C1 segment of cervical spinal cord (tissue), 14 donors: ENCODE measurements around the gene GATM.

Experiments
- DNase-seq, 14 donors: peaks; one replicate each; lab custom pipeline; 2025; lab: John Stamatoyannopoulos, UW

Gene GATM, protein sequence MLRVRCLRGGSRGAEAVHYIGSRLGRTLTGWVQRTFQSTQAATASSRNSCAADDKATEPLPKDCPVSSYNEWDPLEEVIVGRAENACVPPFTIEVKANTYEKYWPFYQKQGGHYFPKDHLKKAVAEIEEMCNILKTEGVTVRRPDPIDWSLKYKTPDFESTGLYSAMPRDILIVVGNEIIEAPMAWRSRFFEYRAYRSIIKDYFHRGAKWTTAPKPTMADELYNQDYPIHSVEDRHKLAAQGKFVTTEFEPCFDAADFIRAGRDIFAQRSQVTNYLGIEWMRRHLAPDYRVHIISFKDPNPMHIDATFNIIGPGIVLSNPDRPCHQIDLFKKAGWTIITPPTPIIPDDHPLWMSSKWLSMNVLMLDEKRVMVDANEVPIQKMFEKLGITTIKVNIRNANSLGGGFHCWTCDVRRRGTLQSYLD

DNA sequence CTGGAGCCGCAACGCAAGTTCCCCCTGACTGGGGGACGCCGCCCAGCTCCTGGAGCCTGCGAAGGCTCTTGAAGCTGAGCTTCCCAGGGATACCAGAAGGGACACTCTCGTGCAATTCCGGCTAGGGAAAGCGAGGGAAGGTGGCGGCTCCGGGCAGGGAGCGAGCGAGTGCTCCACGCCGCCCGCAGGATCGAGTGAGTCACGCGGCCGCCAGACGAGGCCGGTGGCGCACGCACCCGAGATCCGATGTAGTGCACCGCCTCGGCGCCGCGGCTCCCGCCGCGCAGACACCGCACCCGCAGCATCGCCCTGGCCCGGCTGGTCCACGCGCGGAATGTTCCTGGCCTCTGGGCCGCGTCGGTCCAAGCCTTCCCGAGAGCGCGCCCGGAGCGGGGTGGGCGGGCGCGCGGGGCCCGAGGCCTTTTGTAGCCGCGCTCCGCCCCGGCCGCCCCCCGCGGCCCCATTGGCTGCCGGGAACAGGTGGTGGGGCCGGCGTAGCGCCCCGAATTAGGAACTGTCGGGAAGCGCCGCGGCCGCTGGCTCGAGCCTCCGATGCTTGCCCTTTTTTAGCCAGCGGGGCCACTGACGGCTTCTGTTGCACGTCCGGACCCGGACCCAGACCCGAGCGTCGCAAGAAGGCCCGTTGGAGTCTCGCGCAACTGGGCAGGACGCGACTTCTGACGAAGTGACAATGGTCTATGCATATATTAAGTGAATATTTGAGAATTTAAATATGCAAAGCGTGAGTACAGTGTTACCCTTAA, at the start of gene GATM:
Gene GATM (minus strand): TSS at position 396 of the 764 bp plus-strand sequence. CDS start 91 bp downstream, at position 305.
- DNase-seq, result peak in 13 of 14 donors; percentile 45 to 93 (median 83)

DNA sequence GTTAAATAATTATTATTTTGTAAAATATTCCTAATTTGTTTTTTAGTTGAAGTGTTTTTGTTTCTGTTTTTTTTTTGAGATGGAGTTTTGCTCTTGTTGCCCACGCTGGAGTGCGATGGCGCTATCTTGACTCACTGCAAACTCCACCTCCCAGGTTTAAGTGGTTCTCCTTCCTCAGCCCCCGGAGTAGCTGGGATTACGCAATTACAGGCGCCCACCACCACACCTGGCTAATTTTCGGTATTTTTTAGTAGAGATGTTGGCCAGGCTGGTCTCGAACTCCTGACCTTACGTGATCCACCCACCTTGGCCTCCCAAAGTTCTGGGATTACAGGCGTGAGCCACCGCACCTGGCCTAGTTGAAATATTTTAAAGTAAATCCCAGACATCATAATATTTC, 48.7 kb upstream of the GATM start:
- DNase-seq, result no peak

DNA sequence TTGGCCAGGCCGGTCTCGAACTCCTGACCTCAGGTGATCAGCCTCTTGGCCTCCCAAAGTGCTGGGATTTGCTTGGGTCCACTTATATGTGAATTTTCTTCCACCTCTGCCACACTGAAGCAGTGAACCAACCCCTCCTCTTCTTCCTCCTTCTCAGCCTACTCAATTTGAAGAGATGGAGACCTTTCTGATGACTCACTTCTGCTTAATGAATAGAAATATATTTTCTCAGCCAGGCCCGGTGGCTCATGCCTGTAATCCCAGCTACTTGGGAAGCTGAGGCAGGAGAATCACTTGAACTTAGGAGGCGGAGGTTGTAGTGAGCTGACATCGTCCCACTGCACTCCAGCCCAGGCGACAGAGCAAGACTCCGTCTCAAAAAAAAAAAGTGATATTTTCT, 46.8 kb upstream of the GATM start:
- DNase-seq, result no peak

DNA sequence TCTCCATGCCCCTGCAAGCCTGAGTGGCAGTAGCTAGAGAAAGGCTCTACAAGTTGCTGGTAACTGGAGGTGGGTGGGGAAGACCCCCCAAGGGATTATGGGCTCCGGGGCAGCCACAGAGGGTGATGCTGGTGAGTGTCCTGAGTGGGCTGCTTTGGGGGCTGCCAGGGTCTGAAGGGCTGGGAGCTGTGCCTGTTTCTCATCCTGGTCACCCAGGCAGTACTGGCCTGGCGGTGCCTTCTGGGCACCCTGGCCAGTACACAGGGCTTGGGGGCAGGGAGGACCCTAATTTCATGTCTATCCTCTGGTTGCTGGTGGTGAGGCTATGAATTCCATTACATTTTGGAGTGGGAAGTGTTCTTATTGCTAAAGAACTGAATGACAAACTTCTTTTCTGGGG, 46.1 kb upstream of the GATM start:
- DNase-seq, result no peak

DNA sequence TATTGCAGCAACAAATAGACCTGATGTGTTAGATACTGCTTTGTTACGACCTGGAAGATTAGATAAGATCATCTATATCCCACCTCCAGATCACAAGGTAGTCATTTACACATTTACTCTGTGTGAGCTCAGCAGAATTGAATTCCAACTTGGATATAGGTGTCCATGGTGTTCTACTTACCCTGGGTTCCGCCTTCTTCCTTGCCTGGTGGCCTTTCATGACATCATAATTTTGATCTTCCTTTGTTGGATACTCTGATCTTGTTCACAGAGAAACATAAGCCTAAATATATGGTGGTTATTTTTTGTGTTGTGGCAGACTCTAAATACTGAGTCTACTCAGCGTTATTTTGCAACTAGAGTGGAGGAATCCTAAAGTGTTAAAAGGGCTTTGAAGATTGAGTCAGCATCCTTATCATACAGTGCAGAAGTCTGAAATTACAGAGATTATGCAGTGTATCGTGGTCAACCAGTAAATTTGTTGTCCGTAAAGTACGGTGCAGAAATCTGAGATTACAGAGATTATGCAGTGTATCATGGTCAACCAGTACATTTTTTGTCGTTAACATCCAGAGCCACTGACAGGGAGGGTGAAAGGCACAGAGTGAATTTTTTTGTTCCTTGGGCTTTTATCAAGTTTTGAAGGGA, 39.1 kb upstream of the GATM start:
- no peak for DNase-seq

DNA sequence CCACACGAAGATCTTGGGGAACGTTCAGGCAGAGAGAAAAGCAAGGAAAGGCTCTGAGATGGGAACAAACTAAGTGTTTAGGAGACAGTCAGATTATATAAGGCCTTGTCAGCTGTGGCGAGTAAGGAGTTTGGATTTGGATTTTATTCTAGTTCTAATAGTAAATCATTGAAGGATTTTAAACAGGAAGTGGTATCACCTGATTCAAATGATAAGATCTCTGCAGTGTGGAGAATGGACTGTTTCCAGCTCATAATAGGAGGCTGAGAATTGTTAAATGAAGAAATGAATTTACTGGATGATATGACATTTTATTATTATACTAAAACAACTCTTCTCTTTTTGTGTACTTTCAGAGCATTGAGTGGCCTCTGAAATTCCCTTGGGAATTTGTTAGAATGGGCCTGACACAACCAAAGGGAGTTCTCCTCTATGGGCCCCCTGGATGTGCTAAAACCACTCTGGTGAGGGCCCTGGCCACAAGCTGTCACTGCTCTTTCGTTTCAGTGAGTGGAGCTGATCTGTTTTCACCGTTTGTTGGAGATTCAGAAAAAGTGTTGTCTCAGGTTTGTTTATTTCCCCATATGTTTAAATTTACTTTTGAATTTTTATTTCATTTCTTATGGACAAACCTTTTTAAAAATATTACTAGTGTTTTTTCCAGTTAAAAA, 36.0 kb upstream of the GATM start:
- DNase-seq, result no peak

DNA sequence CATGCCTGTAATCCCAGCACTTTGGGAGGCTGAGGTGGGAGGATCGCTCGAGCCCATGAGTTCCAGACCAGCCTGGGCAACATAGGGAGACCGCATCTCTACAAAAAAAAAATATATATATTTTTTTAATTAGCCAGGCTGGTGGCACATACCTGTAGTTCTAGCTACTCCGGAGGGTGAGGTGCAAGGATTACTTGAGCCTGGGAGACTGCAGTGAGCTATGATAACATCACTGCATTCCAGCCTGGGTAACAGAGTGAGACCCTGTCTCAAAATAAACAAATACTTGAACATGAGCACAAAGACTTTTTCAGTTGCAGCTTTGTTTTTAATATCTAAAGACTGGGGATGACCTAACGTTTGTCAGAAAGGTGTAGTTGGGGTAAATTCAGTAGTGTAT, 31.3 kb upstream of the GATM start:
- no peak for DNase-seq

DNA sequence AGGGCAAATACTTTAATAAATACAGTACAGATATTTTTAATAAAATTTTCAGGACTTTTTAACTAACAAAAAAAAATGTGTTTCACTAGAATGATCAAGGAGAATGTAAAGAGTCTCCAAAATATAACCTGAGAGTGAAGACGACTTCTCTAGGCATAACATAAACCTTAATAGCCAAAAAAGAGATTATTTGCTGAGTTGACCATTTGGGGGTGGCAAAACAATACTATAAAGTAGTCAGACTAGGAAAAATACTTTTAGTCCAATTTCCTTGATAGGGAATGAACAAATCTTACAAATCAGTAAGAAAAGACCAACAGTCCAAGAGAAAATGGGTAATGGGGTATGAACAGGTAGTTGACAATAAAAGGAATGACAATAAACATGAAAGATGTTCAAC, 29.4 kb upstream of the GATM start:
- no peak for DNase-seq

DNA sequence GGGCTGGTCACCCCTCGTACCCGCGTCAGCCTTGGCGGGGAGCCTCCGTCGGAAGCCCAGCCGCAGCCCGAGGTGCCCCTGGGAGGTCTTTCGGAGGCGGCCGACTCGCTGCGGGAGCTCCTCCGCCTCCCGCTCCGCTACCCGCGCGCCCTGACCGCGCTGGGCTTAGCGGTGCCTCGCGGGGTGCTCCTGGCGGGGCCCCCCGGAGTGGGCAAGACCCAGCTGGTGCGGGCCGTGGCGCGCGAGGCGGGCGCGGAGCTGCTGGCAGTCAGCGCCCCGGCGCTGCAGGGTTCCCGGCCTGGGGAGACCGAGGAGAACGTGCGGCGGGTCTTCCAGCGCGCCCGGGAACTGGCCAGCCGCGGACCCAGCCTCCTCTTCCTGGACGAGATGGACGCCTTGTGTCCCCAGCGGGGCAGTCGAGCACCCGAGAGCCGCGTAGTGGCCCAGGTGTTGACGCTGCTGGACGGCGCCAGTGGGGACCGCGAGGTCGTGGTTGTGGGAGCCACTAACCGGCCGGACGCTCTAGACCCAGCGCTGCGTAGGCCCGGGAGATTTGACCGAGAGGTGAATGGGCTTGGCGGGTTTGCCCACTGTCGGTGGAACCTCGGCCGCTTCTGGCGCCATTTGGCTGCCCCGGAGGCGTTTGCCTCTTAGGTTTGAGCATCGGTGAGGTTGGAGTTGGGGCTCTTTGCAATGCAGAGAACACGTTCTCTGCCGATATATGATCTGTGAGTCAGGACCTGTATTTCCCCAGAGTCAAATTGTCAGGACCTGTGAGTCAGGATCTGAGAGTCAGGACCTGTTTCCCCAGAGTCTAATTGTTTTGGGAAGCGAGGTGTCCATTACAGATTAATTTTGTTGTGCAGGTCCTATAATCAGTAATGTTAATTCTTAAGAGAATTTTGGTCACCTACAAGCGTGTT, 24.9 kb upstream of the GATM start:
- DNase-seq, result peak in 2 of 14 donors; percentile 46 to 49

DNA sequence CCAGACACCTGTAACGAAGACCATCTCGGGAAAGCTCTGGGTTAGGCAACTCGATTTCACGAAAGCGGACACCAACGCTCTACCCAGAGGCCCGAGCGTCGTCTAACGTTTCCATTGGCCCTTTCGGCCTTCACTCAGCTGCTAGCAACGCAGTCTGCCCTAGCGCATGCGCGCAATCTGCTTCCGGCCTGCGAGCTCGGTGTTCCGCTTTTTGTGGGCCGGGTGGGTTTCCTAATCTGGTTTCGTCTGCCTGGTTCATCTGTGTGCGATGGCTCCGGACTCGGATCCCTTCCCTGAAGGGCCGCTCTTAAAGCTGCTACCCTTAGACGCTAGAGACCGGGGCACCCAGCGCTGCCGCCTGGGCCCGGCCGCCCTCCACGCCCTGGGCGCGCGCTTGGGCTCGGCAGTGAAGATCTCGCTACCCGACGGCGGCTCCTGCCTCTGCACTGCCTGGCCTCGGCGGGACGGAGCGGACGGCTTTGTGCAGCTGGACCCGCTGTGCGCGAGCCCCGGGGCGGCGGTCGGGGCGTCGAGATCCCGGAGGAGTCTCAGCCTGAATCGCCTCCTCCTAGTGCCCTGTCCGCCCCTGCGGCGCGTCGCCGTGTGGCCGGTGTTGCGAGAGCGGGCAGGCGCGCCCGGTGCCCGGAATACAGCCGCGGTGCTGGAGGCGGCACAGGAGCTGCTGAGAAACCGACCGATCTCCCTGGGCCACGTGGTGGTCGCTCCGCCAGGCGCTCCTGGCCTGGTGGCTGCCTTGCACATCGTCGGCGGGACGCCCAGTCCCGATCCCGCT, 24.0 kb upstream of the GATM start:
- peak; percentile 69 to 99 (median 94) for DNase-seq

DNA sequence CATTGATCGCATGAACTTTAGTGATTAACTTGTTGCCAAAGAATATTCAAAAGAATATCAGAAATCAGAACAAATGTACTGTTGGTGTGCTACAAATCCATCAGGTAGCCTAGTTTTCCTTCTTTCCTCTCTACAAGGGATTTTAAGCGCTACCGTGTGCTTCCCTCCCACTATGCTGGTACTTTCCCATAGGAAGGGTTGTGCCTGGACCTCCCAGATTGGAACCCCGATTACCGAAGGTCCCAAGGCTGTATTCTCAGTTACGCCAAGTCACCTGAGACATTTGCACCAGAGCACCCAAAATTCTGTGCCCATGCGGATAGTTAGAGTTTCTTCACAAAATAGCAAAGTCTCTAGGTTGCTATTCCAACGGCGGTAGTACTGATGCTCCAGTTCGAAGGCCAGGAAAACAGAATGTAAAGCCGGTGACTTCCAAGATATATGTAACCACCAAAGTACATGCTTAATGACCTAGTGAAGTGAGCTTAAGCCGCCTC, 23.4 kb upstream of the GATM start:
- no peak for DNase-seq

DNA sequence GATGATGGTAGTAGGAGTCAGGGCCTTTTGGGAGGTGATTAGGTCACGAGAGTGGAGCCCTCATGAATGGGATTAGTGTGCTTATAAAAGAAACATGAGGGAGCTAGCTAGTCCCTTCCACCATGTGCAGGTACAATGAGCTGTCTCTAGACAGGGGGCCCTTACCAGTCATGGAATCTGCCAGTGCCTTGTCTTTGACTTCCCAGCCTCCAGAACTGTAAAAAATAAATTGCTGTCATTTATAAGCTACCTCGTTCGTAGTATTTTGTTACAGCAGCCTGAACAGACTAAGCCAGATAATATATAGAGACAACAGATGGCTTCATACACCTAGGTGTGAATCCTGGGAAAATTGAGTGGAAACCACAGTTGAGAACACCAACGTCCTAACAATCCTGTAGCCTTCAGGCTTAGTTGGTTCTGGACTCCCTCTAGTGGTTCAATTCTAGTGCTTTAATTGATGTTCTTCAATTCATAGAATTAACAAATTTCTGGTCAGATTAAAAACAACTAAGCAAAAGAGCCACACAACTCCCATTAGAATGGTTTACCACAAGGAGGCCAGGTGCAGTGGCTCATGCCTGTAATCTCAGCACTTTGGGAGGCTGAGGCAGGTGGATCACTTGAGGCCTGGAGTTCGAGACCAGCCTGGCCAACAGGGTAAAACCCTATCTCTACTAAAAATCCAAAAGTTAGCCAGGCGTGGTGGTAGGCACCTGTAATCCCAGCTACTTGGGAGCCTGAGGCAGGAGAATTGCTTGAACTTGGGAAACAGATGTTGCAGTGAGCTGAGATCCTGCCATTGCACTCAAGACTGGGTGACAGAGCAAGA, 21.3 kb upstream of the GATM start:
- DNase-seq, result peak in 1 of 14 donors; percentile 62

DNA sequence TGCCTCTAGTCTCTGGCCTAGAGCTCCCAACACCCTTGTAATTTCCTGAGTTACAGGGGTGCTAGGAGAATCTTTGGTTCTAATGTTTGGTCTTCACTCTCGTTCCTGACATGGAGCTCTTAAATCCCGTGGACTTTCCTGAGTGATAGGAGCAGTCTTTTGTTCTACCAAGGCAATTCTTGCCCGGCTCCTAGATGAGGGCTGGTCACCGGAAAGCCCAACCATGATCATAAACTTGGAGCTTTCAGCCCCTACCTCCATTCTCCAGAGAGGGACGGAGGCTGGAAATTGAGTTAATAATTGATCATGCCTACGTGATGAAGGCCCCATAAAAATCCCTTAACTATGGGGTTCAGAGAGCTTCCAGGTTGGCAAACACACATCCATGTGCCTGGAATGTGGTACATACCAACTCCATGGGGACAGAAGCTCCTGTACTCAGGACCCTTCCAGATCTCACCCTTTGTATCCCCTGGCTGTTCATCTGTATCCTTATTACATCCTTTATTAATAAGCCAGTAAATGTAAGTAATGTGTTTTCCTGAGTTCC, 18.8 kb upstream of the GATM start:
- DNase-seq, result no peak

DNA sequence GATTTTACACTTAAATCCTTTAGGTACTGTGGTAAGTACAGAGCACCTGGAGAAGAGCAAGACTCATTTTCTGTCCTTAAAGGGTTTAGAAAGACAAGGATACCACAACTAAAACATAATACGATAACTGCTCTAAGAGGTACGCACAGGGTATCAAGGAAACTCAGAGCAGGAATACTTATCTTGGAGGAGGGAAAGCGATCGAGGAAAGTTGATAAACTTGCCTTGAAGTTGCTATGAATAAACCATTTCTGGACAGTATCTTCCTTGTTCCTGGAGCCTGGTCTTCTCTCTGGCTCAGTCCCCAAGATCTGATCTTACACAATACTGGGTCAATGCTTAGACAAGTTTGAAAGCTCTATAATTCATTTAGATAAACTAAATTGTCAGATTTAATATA, 17.6 kb upstream of the GATM start:
- no peak for DNase-seq

DNA sequence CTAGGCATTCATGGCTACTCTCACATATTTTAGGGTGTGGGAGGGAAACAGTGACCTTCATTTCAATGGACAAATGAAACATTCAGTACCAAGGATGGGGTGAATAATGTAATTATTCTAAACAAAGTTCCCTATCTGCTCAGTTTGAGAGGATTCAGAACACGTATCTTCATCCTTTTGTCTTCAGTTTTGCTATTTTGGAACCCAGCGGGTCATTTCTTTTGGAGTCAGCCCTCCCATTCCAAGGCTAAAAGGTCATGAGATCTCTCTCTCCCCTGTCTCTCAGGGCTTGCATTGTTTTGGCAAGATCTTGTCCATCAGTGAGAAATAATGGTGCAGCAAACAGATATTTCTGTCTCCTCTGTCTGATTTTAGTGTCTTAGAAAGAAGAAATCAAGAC, 16.3 kb upstream of the GATM start:
- DNase-seq, result no peak

DNA sequence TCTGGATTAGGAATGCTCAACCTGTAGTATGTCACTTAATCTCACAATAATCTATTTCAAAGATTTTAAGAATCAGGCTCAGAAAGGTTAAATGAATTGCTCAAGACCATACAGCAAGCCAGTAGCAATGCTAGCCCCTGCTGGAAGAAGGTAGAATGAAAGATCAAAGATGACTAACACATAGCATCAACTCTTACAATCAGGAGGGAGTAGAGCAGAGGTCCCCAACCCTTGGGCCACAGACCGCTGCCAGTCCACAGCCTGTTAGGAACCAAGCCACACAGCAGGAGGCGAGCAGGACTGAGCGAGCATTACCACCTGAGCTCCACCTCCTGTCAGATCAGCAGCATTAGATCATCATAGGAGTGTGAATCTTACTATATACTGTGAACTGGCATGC, 15.5 kb upstream of the GATM start:
- DNase-seq, result peak in 1 of 14 donors; percentile 13

DNA sequence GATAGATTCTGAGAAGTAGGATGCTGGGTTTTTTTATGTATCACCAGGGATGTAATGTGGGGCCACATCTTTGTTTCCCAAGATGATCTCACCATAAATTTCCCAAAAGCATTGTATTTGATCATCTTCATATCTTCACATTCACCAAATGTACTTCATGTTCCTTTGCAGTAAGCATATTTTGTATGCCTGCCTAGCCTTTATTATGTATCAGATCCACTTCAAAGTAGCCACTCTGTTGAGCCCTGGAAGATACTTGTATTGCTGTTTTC, 14.2 kb upstream of the GATM start:
- no peak for DNase-seq

DNA sequence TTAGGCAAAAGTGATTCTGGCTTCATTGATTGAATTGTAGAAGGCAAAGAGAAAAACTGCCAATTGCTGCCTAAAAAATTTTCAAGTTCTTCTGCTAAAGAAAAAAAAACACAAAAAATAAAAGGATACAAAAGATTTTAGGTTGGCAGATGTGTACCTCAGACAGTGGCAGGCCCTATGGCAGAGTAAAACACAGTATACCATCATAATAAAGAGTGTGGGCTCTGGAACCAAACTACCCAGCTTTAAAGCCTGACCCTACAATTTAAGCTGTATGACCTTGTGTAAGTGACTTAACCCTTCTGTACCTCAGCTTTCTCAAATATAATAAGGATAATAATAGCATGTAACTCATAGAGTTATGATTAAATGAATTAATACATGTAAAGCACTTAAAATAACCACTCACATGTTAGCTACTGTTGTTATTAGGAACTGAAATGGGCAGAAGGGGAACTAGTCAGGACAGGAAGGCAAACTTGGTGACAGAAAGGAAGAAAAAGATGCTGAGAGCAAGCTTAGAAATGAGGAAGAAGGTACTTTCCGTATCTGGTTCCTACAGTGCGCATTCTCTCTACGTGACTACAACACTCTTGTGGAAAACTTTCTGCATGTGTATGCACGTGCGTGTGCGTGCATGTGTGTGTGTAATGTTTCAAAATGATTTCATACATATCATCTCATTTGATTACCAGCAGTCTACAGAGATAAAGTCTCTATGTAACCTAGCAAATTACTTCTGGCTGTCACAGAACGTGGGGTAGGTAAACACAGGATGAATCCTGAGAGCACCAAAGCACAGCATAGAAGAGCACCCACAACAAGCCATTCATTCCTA, 13.6 kb upstream of the GATM start:
- DNase-seq, result no peak
